Sigmoid colon (tissue), 7 donors: Measurements from ENCODE around the gene GRIK4. TPM values are rescaled to one million over a fixed set of nuclear protein-coding genes. Genes with fewer than 3 reads are reported as not detected.

Source experiments
- DNase-seq: peaks from one replicate; pipeline ENCODE4 v3.0.0-alpha.2; 2019
- H3K27ac ChIP-seq, 4 donors: fragments of 200-600 bp; sonication (generic); one replicate each; pipeline ENCODE4 v1.5.1; 2016 to 2019; ENCODE audit warnings: mild to moderate bottlenecking in 1 of 4
- H3K27me3 ChIP-seq, 3 donors: fragments of 200-600 bp; sonication (generic); one replicate each; pipeline ENCODE4 v1.5.1; 2019; ENCODE audit warnings: mild to moderate bottlenecking in 1 of 3
- H3K36me3 ChIP-seq, 4 donors: fragments of 200-600 bp; sonication (generic); one replicate each; pipeline ENCODE4 v1.5.1; 2016 to 2019
- H3K4me1 ChIP-seq, 4 donors: fragments of 200-600 bp; sonication (generic); one replicate each; pipeline ENCODE4 v1.5.1; 2017 to 2019
- H3K4me3 ChIP-seq, 4 donors: fragments of 200-600 bp; sonication (generic); one replicate each; pipeline ENCODE4 v1.5.1; 2017 to 2019; ENCODE audit warnings: mild to moderate bottlenecking in 2 of 4, moderate library complexity in 1 of 4
- H3K9me3 ChIP-seq, 4 donors: fragments of 200-600 bp in 3 of 4; sonication (generic) in 3 of 4; one replicate each; pipeline versions ENCODE4 v1.5.1 to v1.6.1; 2013 to 2019
- EP300 ChIP-seq, 4 donors: sonication (generic); formaldehyde crosslinking; IDR thresholded peaks; one replicate each; pipeline ENCODE4 v1.6.1; 2017; ENCODE audit warnings: antibody characterized with exemption in 4 of 4
- POLR2A ChIP-seq, 2 donors: fragments of 450-650 bp; IDR thresholded peaks; one replicate each; pipeline ENCODE4 v1.6.1; 2016; ENCODE audit warnings: antibody characterized with exemption in 2 of 2, mild to moderate bottlenecking in 2 of 2, moderate library complexity in 2 of 2
- POLR2AphosphoS5 ChIP-seq, 4 donors: sonication (generic); formaldehyde crosslinking; IDR thresholded peaks; one replicate each; pipeline ENCODE4 v1.6.1; 2017; ENCODE audit warnings: antibody characterized with exemption in 4 of 4
- WGBS, 2 donors: extraction: QIAGEN DNeasy Blood & Tissue Kit; methylation state at CpG; one replicate each; pipeline ENCODE4 v1.1.7; 2013; 5-methylcytosine and 5-hydroxymethylcytosine counted together
- intact Hi-C: fragments of 100-400 bp; cut with DNase I; formaldehyde crosslinking; loops from one replicate; pipeline ENCODE4 v1.15.1; 2023
- polyA plus RNA-seq, 3 donors: library from polyadenylated mRNA; stranded (reverse); fragments of 200-250 nt; gene quantifications; one replicate each; pipeline ENCODE4 v1.2.3, GENCODE V29; 2013
- total RNA-seq, 4 donors: library from RNA; depleted of rRNA; stranded (reverse); fragments of >200 nt; gene quantifications; one replicate each; pipeline ENCODE4 v1.1.0, GENCODE V29; 2016
- TF ChIP-seq, protein P1 (sequence below), 4 experiments: fragments of 450-650 bp in 3 of 4; fragments of 200-600 bp in 1 of 4; IDR thresholded peaks; one replicate each; pipeline ENCODE4 v1.5.1; 2016 to 2019; ENCODE audit warnings: antibody characterized with exemption in 4 of 4, mild to moderate bottlenecking in 3 of 4, moderate library complexity in 2 of 4
- donor health status: healthy with polysubstance abuse.
- donor health status: Bipolar disorder and iron deficiency.
- donor health status: healthy.

Gene GRIK4
- total and polyA plus RNA-seq, 7 donors = 0.10 to 0.36 (median 0.27) TPM; not detected in 4

DNA sequence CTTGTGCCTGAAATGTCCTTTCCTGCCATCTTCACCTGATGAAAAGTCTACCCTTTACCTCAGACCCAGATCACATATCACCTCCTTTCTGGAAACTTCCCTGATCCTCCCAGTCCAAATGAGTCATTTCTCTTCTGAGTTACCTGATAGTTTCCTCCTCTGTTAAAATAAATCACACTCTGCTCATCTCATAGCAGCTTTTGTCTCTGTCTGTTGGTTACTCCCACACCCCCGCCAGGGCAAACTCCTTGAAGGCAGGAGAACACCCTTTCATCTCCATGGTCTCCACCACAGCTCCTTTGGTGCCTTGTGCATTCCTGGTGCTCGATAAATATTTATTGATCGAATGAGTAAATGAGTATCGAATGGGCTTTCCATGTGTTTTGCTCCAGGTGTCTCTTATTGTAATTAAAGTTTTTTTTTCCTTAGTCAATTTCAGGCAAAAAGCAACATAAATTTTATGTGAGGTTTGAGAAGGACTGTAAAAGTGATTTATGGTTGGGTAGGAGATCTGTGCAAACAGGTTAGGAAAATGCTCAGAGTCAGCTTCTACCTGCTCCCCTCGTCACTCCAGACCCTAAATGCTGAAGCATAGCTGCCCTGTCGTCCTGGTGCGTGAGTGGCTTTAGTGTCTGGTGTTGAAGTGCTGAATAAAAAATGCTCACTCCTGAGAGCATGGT lies 178.2 kb downstream of the GRIK4 start:
- no peak for DNase-seq
- WGBS, 2 donors = 85 to 86% methylated on average over 7 of the region's 7 CpGs
- Histone ChIP-seq H3K27ac (no peak overlapping the region), H3K4me1 (no peaks in the 10 kb centered on the region), H3K27me3 (peaks cover 0 to 4% (median 0%) of the 10 kb centered on the region in 3 donors), H3K36me3 (no peaks in the 10 kb centered on the region), H3K9me3 (no peaks in the 10 kb centered on the region), H3K4me3 (no peak overlapping the region)
- no peak for TF ChIP-seq POLR2A (IDR thresholded peaks at IDR 0.05)
- TF ChIP-seq POLR2AphosphoS5 (IDR thresholded peaks at IDR 0.05) = no peak
- no peak for TF ChIP-seq EP300 (IDR thresholded peaks at IDR 0.05)
- TF ChIP-seq, protein P1, sequence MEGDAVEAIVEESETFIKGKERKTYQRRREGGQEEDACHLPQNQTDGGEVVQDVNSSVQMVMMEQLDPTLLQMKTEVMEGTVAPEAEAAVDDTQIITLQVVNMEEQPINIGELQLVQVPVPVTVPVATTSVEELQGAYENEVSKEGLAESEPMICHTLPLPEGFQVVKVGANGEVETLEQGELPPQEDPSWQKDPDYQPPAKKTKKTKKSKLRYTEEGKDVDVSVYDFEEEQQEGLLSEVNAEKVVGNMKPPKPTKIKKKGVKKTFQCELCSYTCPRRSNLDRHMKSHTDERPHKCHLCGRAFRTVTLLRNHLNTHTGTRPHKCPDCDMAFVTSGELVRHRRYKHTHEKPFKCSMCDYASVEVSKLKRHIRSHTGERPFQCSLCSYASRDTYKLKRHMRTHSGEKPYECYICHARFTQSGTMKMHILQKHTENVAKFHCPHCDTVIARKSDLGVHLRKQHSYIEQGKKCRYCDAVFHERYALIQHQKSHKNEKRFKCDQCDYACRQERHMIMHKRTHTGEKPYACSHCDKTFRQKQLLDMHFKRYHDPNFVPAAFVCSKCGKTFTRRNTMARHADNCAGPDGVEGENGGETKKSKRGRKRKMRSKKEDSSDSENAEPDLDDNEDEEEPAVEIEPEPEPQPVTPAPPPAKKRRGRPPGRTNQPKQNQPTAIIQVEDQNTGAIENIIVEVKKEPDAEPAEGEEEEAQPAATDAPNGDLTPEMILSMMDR (IDR thresholded peaks at IDR 0.05) = no peak
- intact Hi-C loops = loop anchor here (5.0 to 10.0 kb wide), 2 partner anchors 355 to 503 kb away; partner anchors contain the start of gene ARHGEF12

DNA sequence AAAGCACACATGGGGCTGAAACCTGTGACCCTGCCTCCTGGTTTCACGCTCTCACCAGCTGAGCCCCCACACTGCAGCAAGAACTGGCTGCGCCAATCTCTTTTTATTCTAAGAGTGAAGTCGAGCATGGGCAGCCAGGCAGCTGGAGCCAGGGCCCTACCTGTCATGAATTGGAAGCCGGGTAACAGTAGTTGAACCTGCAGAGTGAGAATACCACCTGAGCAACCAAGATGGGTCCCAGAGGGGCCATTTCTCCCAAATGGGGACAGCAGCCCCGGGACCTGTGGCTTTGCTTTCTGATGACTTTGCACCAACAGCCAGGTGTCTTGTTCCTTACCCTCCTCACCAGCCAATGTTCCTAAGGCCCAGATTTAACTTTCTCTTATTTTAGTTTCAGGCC lies 178.9 kb downstream of the GRIK4 start:
- no peak for DNase-seq
- H3K9me3 ChIP-seq = no peaks in the 10 kb centered on the region
- no peak for TF ChIP-seq EP300 (IDR thresholded peaks at IDR 0.05)
- no peak for TF ChIP-seq POLR2AphosphoS5 (IDR thresholded peaks at IDR 0.05)
- no peak for TF ChIP-seq POLR2A (IDR thresholded peaks at IDR 0.05)
- TF ChIP-seq, protein P1 (IDR thresholded peaks at IDR 0.05) = no peak
- H3K27me3 ChIP-seq = peaks cover 0 to 4% (median 0%) of the 10 kb centered on the region in 3 donors
- H3K4me1 ChIP-seq = no peaks in the 10 kb centered on the region
- H3K36me3 ChIP-seq = no peaks in the 10 kb centered on the region
- H3K27ac ChIP-seq = no peak overlapping the region
- no peak overlapping the region for H3K4me3 ChIP-seq
- intact Hi-C loops = no loop called here
- WGBS, 2 donors = 88% methylated on average over 5 of the region's 5 CpGs

DNA sequence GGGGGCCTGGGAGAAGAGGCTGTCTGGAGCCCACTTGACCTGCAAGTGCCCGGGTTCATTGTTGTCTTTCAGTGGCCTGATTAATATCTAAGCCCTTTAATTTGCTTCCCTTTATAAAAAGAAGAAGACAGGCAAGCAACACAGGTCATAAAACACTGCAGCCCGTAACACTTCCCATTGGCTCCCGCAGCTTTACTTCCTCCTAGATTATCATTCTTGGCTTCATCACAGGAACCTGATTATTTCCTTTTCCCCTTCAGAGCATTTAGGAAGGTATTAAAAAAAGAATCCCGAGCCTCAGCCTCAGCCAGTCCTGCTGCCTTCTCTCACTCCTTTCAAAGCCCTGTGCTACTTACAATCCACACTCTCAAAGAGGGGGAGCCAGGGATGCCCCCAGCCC lies 183.2 kb downstream of the GRIK4 start:
- TF ChIP-seq, protein P1 (IDR thresholded peaks at IDR 0.05) = no peak
- TF ChIP-seq POLR2AphosphoS5 (IDR thresholded peaks at IDR 0.05) = no peak
- no peak for TF ChIP-seq POLR2A (IDR thresholded peaks at IDR 0.05)
- no peak for TF ChIP-seq EP300 (IDR thresholded peaks at IDR 0.05)
- H3K36me3 ChIP-seq = no peaks in the 10 kb centered on the region
- DNase-seq = no peak
- H3K27me3 ChIP-seq = peaks cover 0 to 4% (median 0%) of the 10 kb centered on the region in 3 donors
- H3K9me3 ChIP-seq = no peaks in the 10 kb centered on the region
- intact Hi-C loops = no loop called here
- H3K4me3 ChIP-seq = no peak overlapping the region
- WGBS, 2 donors = 10 to 21% methylated on average over 4 of the region's 4 CpGs
- H3K27ac ChIP-seq = no peak overlapping the region
- no peaks in the 10 kb centered on the region for H3K4me1 ChIP-seq

DNA sequence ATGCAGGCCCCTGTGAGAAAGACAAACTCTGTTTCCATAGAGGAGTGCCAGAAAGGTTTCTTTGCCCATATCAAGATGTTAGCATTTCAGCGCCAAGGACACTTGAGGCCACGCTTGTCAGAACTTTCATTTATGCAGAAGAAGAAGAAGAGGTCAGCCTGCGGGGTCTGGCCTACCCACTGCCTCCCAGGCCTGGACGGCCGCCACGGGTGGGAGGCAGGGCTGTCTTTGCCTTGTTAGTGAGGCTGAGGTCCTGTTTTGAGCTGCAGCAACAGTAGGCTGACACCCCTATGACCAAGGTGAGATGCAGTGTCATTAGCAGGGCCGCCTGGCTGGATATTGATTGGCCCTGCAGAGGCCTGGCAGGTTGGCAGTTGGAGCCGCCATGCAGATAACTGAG lies 183.9 kb downstream of the GRIK4 start:
- H3K4me1 ChIP-seq = no peaks in the 10 kb centered on the region
- H3K36me3 ChIP-seq = no peaks in the 10 kb centered on the region
- TF ChIP-seq EP300 (IDR thresholded peaks at IDR 0.05) (no peak), POLR2AphosphoS5 (IDR thresholded peaks at IDR 0.05) (no peak), POLR2A (IDR thresholded peaks at IDR 0.05) (no peak)
- TF ChIP-seq, protein P1 (IDR thresholded peaks at IDR 0.05) = no peak
- H3K9me3 ChIP-seq = no peaks in the 10 kb centered on the region
- intact Hi-C loops = no loop called here
- DNase-seq = no peak
- WGBS, 2 donors = 91 to 93% methylated on average over 8 of the region's 8 CpGs
- no peak overlapping the region for H3K4me3 ChIP-seq
- no peak overlapping the region for H3K27ac ChIP-seq
- H3K27me3 ChIP-seq = peaks cover 0 to 2% (median 0%) of the 10 kb centered on the region in 3 donors
